H1 (cell line): ENCODE results near the gene B3GALT6. TPM values are rescaled to one million over a fixed set of nuclear protein-coding genes. Genes with fewer than 3 reads are reported as not detected.

ENCODE experiments used
- CTCF ChIA-PET: fragments of 300-600 bp; sonication (Branson Sonifier 250); formaldehyde crosslinking; loops from one replicate; lab custom pipeline; 2021; ENCODE audit not compliant: partially characterized antibody; lab: Charles Lee
- POLR2A ChIA-PET: fragments of 300-600 bp; sonication (Branson Sonifier 250); formaldehyde crosslinking; loops from one replicate; lab custom pipeline; 2021; ENCODE audit warnings: inconsistent platforms; ENCODE audit not compliant: partially characterized antibody; lab: Charles Lee
- DNase-seq, 2 experiments: peaks; one replicate each; pipeline versions ENCODE4 v3.0.0 to v3.0.0-alpha.2; 2010 to 2022; ENCODE audit warnings: low spot score in 2 of 2, low read depth in 1 of 2, mixed read lengths in 1 of 2
- FAIRE-seq: peaks from 2 replicates; lab custom pipeline; 2011; peaks lifted over from hg19 to GRCh38; lab: Jason Lieb, UNC
- H2AFZ ChIP-seq: 2 replicates; pipeline ENCODE4 v1.8.1; 2012; ENCODE audit warnings: low read length, inconsistent platforms
- H2AK5ac ChIP-seq: 2 replicates; pipeline ENCODE4 v1.6.1; 2013; ENCODE audit warnings: low read depth, low read length
- H2BK120ac ChIP-seq: replicated peaks from 2 replicates; pipeline ENCODE3; 2013; ENCODE audit warnings: low read depth, low read length, inconsistent platforms
- H2BK12ac ChIP-seq: 2 replicates; pipeline ENCODE4 v1.6.1; 2013; ENCODE audit warnings: low read depth, low read length
- H2BK15ac ChIP-seq: 2 replicates; pipeline ENCODE4 v1.6.1; 2013; ENCODE audit warnings: low read length
- H2BK20ac ChIP-seq: 2 replicates; pipeline ENCODE4 v1.6.1; 2013; ENCODE audit warnings: low read length
- H2BK5ac ChIP-seq: 2 replicates; pipeline ENCODE4 v1.6.1; 2013; ENCODE audit warnings: low read depth, low read length
- H3K14ac ChIP-seq: 2 replicates; pipeline ENCODE4 v1.6.1; 2013; ENCODE audit warnings: inconsistent platforms; ENCODE audit not compliant: insufficient read length
- H3K18ac ChIP-seq: 2 replicates; pipeline ENCODE4 v1.6.1; 2013; ENCODE audit warnings: low read length; ENCODE audit errors: extremely low read depth
- H3K23ac ChIP-seq: 2 replicates; pipeline ENCODE4 v1.6.1; 2013; ENCODE audit warnings: inconsistent platforms; ENCODE audit not compliant: insufficient read length
- H3K23me2 ChIP-seq: 2 replicates; pipeline ENCODE4 v1.6.1; 2013; ENCODE audit warnings: low read depth, low read length
- H3K27ac ChIP-seq: 2 replicates; pipeline ENCODE4 v1.6.1; 2011; ENCODE audit warnings: low read depth, low read length, inconsistent platforms
- H3K27me3 ChIP-seq, 4 experiments: replicated peaks in 1 of 4; 1 replicate in 1 of 4; 2 replicates in 3 of 4; pipeline versions ENCODE4 v1.6.1 to v1.8.1; 2011 to 2013; ENCODE audit warnings: low read length in 3 of 4, mild to moderate bottlenecking in 3 of 4, inconsistent platforms in 2 of 4, mixed read lengths in 2 of 4, moderate library complexity in 1 of 4; ENCODE audit not compliant: control insufficient read depth in 3 of 4, insufficient read depth in 3 of 4; ENCODE audit errors: extremely low read depth in 1 of 4
- H3K36me3 ChIP-seq, 4 experiments: 2 replicates each; pipeline versions ENCODE4 v1.6.1 to v1.8.1; 2011 to 2013; ENCODE audit warnings: mild to moderate bottlenecking in 4 of 4, low read length in 3 of 4, moderate library complexity in 2 of 4, control low read depth in 1 of 4, inconsistent platforms in 1 of 4; ENCODE audit not compliant: insufficient read depth in 4 of 4, control insufficient read depth in 2 of 4
- H3K4ac ChIP-seq: replicated peaks from 2 replicates; pipeline ENCODE3; 2013; ENCODE audit warnings: low read length, low read depth, mixed read lengths, inconsistent platforms; ENCODE audit not compliant: insufficient read length
- H3K4me1 ChIP-seq, 4 experiments: replicated peaks in 1 of 4; 1 replicate in 1 of 4; 2 replicates in 3 of 4; pipeline versions ENCODE4 v1.6.1 to v1.8.1; 2011 to 2013; ENCODE audit warnings: low read length in 3 of 4, inconsistent platforms in 2 of 4, mixed read lengths in 1 of 4; ENCODE audit not compliant: insufficient read depth in 4 of 4, control insufficient read depth in 3 of 4
- H3K4me2 ChIP-seq, 2 experiments: 2 replicates each; pipeline versions ENCODE4 v1.6.1 to v1.8.1; 2011 to 2013; ENCODE audit warnings: low read depth in 2 of 2, low read length in 2 of 2, control low read depth in 1 of 2, inconsistent platforms in 1 of 2, mild to moderate bottlenecking in 1 of 2; ENCODE audit not compliant: insufficient read depth in 1 of 2
- H3K4me3 ChIP-seq, 4 experiments: fragments of 200-600, 300-600 bp in 1 of 4; sonication (generic), shearing (Covaris generic), sonication (Bioruptor Twin) in 1 of 4; 2 replicates each; pipeline versions ENCODE4 v1.5.1 to v1.8.1; 2011 to 2016; ENCODE audit warnings: low read length in 4 of 4, low read depth in 3 of 4, control low read depth in 2 of 4, inconsistent platforms in 2 of 4, mild to moderate bottlenecking in 2 of 4, mixed read lengths in 1 of 4, moderate library complexity in 1 of 4; ENCODE audit not compliant: insufficient read depth in 2 of 4; ENCODE audit errors: extremely low read depth in 1 of 4
- H3K56ac ChIP-seq: replicated peaks from 2 replicates; pipeline ENCODE3; 2013; ENCODE audit warnings: low read depth, mild to moderate bottlenecking, mixed read lengths, low read length, inconsistent platforms; ENCODE audit not compliant: insufficient read length
- H3K79me1 ChIP-seq: 2 replicates; pipeline ENCODE4 v1.6.1; 2013; ENCODE audit warnings: low read depth, low read length, control low read depth
- H3K79me2 ChIP-seq, 2 experiments: 2 replicates each; pipeline versions ENCODE4 v1.6.1 to v1.8.1; 2012 to 2013; ENCODE audit warnings: low read length in 2 of 2, mild to moderate bottlenecking in 2 of 2, inconsistent platforms in 1 of 2; ENCODE audit not compliant: insufficient read depth in 2 of 2, control insufficient read depth in 1 of 2
- H3K9ac ChIP-seq, 4 experiments: replicated peaks in 1 of 4; 1 replicate in 1 of 4; 2 replicates in 3 of 4; pipeline versions ENCODE4 v1.6.1 to v1.8.1; 2011 to 2013; ENCODE audit warnings: low read depth in 3 of 4, low read length in 3 of 4, control low read depth in 2 of 4, mild to moderate bottlenecking in 2 of 4, moderate library complexity in 2 of 4, inconsistent platforms in 1 of 4; ENCODE audit errors: extremely low read depth in 1 of 4
- H3K9me3 ChIP-seq, 2 experiments: 2 replicates each; pipeline versions ENCODE4 v1.6.1 to v1.8.1; 2012 to 2013; ENCODE audit warnings: mild to moderate bottlenecking in 2 of 2, moderate library complexity in 2 of 2, control low read depth in 1 of 2, inconsistent platforms in 1 of 2, low read depth in 1 of 2, low read length in 1 of 2, mixed read lengths in 1 of 2; ENCODE audit not compliant: insufficient read depth in 2 of 2
- H4K20me1 ChIP-seq, 2 experiments: replicated peaks in 1 of 2; 2 replicates each; pipeline versions ENCODE3 to v1.8.1; 2011 to 2013; ENCODE audit warnings: inconsistent platforms in 2 of 2, low read length in 2 of 2, mild to moderate bottlenecking in 1 of 2; ENCODE audit not compliant: insufficient read depth in 2 of 2, control insufficient read depth in 1 of 2
- H4K5ac ChIP-seq: 2 replicates; pipeline ENCODE4 v1.6.1; 2013; ENCODE audit warnings: low read length, low read depth, mixed read lengths, inconsistent platforms; ENCODE audit not compliant: insufficient read length
- H4K8ac ChIP-seq: 2 replicates; pipeline ENCODE4 v1.8.0; 2013; ENCODE audit warnings: mild to moderate bottlenecking, moderate library complexity, low read length, inconsistent platforms; ENCODE audit not compliant: insufficient read depth; ENCODE audit errors: extremely low read depth
- H4K91ac ChIP-seq: replicated peaks from 2 replicates; pipeline ENCODE3; 2013; ENCODE audit warnings: low read length, mixed read lengths, inconsistent platforms; ENCODE audit not compliant: insufficient read length
- ASH2L ChIP-seq: fragments of 200-600, 300-600 bp; sonication (generic); IDR thresholded peaks from one replicate; pipeline ENCODE4 v1.7.1; 2017; ENCODE audit warnings: low read length
- BCL11A ChIP-seq, 2 experiments: IDR thresholded peaks; one replicate each; pipeline ENCODE4 v1.6.1; 2011; ENCODE audit warnings: low read depth in 2 of 2, low read length in 2 of 2, mild to moderate bottlenecking in 2 of 2
- CHD1 ChIP-seq: IDR thresholded peaks from 2 replicates; pipeline ENCODE4 v1.6.1; 2012; ENCODE audit warnings: low read depth, low read length, improper control_type of control experiment
- CTBP2 ChIP-seq: IDR thresholded peaks from 2 replicates; pipeline ENCODE4 v1.7.0; 2011; ENCODE audit warnings: borderline replicate concordance, mild to moderate bottlenecking, moderate library complexity, mixed read lengths, low read length; ENCODE audit not compliant: insufficient read depth, insufficient read length
- E2F6 ChIP-seq: IDR thresholded peaks from 2 replicates; pipeline ENCODE4 v1.6.1; 2012; ENCODE audit warnings: inconsistent platforms
- EGR1 ChIP-seq: IDR thresholded peaks from 2 replicates; pipeline ENCODE4 v1.6.1; 2011; ENCODE audit warnings: low read depth, low read length, borderline replicate concordance
- EZH2 ChIP-seq: fragments of 200-600 bp; sonication (generic); IDR thresholded peaks from 2 replicates; pipeline ENCODE4 v1.7.1; 2012; ENCODE audit warnings: low read depth, mild to moderate bottlenecking, moderate library complexity, low read length, inconsistent platforms; ENCODE audit not compliant: severe bottlenecking
- FOSL1 ChIP-seq: IDR thresholded peaks from 2 replicates; pipeline ENCODE4 v1.6.1; 2011; ENCODE audit warnings: mild to moderate bottlenecking, low read depth, low read length, moderate library complexity; ENCODE audit not compliant: insufficient read depth
- HDAC2 ChIP-seq, 2 experiments: fragments of 300-600 bp in 1 of 2; sonication (generic) in 1 of 2; IDR thresholded peaks; 2 replicates each; pipeline ENCODE4 v1.6.1; 2011 to 2012; ENCODE audit warnings: low read depth in 2 of 2, low read length in 2 of 2, mild to moderate bottlenecking in 2 of 2, moderate library complexity in 2 of 2, borderline replicate concordance in 1 of 2, inconsistent platforms in 1 of 2
- KDM1A ChIP-seq: fragments of 200-600, 300-600 bp; sonication (generic); IDR thresholded peaks from 2 replicates; pipeline ENCODE4 v1.7.1; 2016; ENCODE audit warnings: mild to moderate bottlenecking, low read length, borderline replicate concordance
- MAFK ChIP-seq: IDR thresholded peaks from 2 replicates; pipeline ENCODE4 v1.6.1; 2012; ENCODE audit warnings: low read depth, mild to moderate bottlenecking, improper control_type of control experiment, low read length
- TEAD4 ChIP-seq: IDR thresholded peaks from 2 replicates; pipeline ENCODE4 v1.6.1; 2012; ENCODE audit warnings: low read depth, low read length, inconsistent platforms, mixed read lengths
- YY1 ChIP-seq: IDR thresholded peaks from 2 replicates; pipeline ENCODE4 v1.6.1; 2011; ENCODE audit warnings: low read depth, mild to moderate bottlenecking, low read length
- WGBS, 2 experiments: shearing (Covaris generic) in 1 of 2; methylation state at CpG; one replicate each; pipeline versions ENCODE4 v1.1.6 to v1.1.7; 2013 to 2015; ENCODE audit warnings: low lambda C conversion rate in 2 of 2, mixed read lengths in 2 of 2, inconsistent platforms in 1 of 2, low coverage in 1 of 2, missing lambda C conversion rate in 1 of 2; ENCODE audit not compliant: insufficient replicate concordance in 2 of 2, insufficient coverage in 1 of 2, insufficient read length in 1 of 2; ENCODE audit errors: extremely low coverage in 1 of 2, missing lambda C conversion rate in 1 of 2; 5-methylcytosine and 5-hydroxymethylcytosine counted together
- polyA plus RNA-seq, 7 experiments: library from polyadenylated mRNA; depleted of rRNA in 3 of 7; stranded (reverse) in 5 of 7; unstranded in 2 of 7; fragments of >200 nt in 5 of 7; fragments of 200-250 nt in 2 of 7; gene quantifications; 1 replicate in 5 of 7; 2 replicates in 1 of 7; 4 replicates in 1 of 7; pipeline versions ENCODE4 v1.2.1 to v1.2.3, GENCODE V29; 2011 to 2013; ENCODE audit warnings: missing spikeins in 2 of 7, mixed read lengths in 2 of 7
- total RNA-seq: library from RNA; stranded (reverse); fragmentation: NEBNext Ultra II Directional; extraction: Animal tissue kit (Norgen Biotek cat#: 25700); gene quantifications from 2 replicates; pipeline ENCODE4 v1.2.1, GENCODE V29; 2021

The B3GALT6 gene
- total and polyA plus RNA-seq, 2 of the 8 experiments (the other 6 are each of a cell fraction or from before 2014, with no cell fraction given): 18.4 to 20.4 TPM

- Histone ChIP-seq H3K56ac (no peak overlapping the region), H2BK120ac (no peak overlapping the region), H3K4me1 (peaks cover 0 to 3% (median 0%) of the 10 kb centered on the region in 4 experiments; a peak in 3 of 7 replicates), H3K27ac (no peak overlapping the region), H3K4me2 (no peak overlapping the region), H3K36me3 (peaks cover 4 to 25% (median 14%) of the 10 kb centered on the region in 4 experiments; a peak in 7 of 8 replicates), H3K23me2 (peaks cover 7% of the 10 kb centered on the region), H2BK12ac (no peak overlapping the region), H3K27me3 (no peaks in the 10 kb centered on the region), H2BK15ac (no peak overlapping the region), H4K8ac (no peak overlapping the region), H3K9me3 (no peaks in the 10 kb centered on the region), H2BK20ac (no peak overlapping the region), H3K23ac (no peak overlapping the region), H3K4ac (no peak overlapping the region), H4K91ac (no peak overlapping the region), H3K79me2 (peaks cover 6 to 39% of the 10 kb centered on the region in 2 experiments; a peak in 3 of 4 replicates), H3K14ac (no peak overlapping the region), H4K20me1 (peaks cover 5 to 31% of the 10 kb centered on the region in 2 experiments), H3K4me3 (no peak overlapping the region), H3K79me1 (peaks cover 37% of the 10 kb centered on the region), H3K9ac (no peak overlapping the region), H2AK5ac (no peak overlapping the region), H4K5ac (no peak overlapping the region), H3K18ac (no peak overlapping the region), H2BK5ac (no peak overlapping the region), H2AFZ (no peak overlapping the region)
- POLR2A ChIA-PET: interaction anchor here (0.6 to 3.1 kb wide), 5 partner anchors 10 to 168 kb away, joined by 3 to 15 read pairs (median 3); no protein-coding TSS in a partner anchor
- WGBS, 2 experiments: 95% methylated on average over 24 of the region's 25 CpGs; no CpG with 5 or more reads in 1 of the 2 experiments
- no peak for DNase-seq
- no peak for FAIRE-seq
- CTCF ChIA-PET: interaction anchor here (0.9 to 6.2 kb wide), 6 partner anchors 10 to 194 kb away, joined by 3 to 28 read pairs (median 4); no protein-coding TSS in a partner anchor
- no peak for TF ChIP-seq KDM1A
- TF ChIP-seq EZH2: no peak
- no peak for TF ChIP-seq BCL11A (IDR thresholded peaks at IDR 0.05; ENCODE audit: low read depth in 2 of 2, low read length in 2 of 2)
- no peak for TF ChIP-seq HDAC2 (IDR thresholded peaks at IDR 0.05; ENCODE audit: borderline replicate concordance in 1 of 2, low read depth in 2 of 2, low read length in 2 of 2)
- TF ChIP-seq ASH2L: no peak
- no peak for TF ChIP-seq CHD1
- no peak for TF ChIP-seq MAFK
- TF ChIP-seq FOSL1: no peak
- no peak for TF ChIP-seq EGR1
- TF ChIP-seq CTBP2: no peak
- TF ChIP-seq YY1: no peak
- TF ChIP-seq TEAD4: no peak
- no peak for TF ChIP-seq E2F6
These were observed 4.7 kb upstream of the B3GALT6 start for GRCh38 chr1:1227386-1227785.
